ENCODE results near the gene SMCO4.
"Not testable (repeated sequence)": the region's sequence is repeated elsewhere in the genome, so short reads cannot be mapped to it uniquely, and the experiment has no call there.

The SMCO4 gene

DNA sequence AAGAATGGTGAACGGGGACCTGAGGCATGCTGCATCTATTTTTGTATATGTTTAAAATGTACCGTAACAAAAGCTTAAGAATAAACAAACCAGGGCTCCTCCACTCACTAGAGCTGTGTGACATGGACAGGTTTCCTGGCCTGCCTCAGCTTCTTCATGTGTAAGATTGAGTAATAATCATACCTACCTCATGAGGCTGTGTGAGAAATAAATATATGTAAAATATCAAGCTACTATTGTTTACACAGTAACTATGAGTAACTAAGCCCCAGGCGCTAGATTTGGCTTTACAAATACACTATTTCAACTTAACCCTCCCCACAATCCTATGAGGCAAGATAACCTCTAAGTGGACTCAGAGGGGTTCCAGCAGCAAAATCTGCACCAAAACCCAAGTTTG is 66.4 kb downstream of the SMCO4 start:
- DNase-seq (ENCODE audit: low read depth) = peak; percentile 75

DNA sequence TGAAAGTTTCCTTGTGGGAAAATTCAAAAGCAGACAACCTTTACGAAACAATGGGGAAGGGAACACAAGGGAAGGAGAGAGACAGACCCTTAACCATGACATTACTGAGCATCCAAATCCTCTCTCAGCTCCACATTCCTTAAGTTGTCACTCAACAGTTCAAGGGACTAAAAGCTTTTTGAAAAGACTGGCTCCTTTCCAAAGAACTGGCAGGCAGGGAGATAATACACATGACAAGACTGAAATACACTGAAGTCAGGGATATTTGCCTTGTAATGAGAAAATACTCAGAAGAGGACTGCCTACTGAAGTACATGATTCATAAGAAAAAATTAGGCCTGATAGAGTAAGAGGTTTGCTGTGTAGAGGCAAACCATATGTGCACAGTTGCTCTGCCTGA is 69.1 kb downstream of the SMCO4 start:
- no peak for DNase-seq (ENCODE audit: low read depth)

DNA sequence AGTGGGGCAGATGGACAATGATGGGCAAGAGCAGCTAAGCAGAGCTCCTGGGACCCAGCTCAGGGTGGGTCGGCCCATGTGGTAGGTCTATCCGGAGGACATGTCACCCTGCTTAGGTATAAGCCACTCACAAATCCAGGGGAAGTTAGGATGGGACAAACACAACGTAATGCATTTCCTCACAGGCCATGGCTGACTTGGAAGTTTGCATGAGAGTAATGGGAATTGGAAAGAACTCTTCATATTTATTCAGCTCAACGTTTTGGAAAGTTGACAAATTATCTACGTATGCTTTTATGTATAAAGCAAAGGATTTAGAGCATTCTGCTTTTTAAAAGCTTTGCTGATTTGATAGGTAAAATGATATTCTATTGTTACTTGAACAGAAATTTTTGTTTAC is 74.9 kb downstream of the SMCO4 start:
- DNase-seq (ENCODE audit: low read depth) = no peak

DNA sequence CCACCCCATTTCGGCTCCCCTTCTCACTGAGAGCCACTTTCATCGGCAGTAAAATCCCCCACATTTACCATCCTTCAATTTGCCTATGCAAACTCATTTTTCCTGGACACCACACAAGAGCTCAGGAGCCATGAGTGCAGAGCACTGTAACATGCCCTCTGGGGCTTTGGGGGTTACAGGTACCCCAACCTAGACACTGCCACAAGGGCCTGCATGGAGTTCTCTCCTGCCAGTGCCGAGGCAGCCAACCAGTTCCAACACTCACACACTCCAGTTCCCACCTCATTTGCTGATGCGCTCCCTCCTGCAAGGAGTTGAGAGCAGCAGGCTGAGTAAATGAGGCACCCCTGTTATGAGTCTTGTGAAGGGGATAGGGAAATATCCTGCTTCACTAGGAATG is 76.1 kb downstream of the SMCO4 start:
- no peak for DNase-seq (ENCODE audit: low read depth)

DNA sequence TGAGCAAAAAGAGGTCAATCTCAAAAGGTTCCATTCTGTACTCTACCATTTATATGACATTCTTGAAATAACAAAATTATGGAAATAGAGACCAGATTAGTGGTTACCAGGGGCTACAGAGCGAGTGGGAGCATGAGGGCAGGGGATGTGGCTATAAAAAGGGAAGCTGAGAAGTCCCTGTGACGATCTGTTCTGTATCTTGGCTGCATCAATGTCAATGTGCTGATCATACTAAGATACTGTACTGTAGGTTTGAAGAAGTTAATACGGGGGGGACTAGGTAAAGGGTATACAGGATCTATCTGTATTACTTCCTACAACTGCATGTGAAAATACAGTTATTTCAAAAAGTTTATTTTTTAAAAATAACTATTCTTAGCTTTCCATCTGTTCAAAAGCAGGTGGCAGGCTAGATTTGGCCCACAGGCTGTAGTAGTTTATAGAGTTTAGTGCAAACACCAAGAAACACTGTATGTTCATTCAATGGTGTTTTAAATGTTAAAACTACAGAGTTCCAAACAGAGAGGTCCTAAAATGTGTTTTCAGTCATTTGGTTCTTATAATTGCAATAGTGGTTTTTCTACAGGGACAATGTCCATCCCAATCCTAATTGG is 78.2 kb downstream of the SMCO4 start:
- DNase-seq (ENCODE audit: low read depth) = no peak

DNA sequence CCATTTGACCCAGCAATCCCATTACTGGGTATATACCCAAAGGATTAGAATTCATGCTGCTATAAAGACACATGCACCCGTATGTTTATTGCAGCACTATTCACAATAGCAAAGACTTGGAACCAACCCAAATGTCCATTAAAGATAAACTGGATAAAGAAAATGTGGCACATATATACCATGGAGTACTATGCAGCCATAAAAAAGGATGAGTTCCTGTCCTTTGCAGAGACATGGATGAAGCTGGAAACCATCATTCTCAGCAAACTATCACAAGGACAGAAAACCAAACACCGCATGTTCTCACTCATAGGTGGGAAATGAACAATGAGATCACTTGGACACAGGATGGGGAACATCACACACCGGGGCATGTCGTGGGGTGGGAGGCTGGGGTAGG is 79.5 kb downstream of the SMCO4 start:
- DNase-seq (ENCODE audit: low read depth) = not testable (repeated sequence)

DNA sequence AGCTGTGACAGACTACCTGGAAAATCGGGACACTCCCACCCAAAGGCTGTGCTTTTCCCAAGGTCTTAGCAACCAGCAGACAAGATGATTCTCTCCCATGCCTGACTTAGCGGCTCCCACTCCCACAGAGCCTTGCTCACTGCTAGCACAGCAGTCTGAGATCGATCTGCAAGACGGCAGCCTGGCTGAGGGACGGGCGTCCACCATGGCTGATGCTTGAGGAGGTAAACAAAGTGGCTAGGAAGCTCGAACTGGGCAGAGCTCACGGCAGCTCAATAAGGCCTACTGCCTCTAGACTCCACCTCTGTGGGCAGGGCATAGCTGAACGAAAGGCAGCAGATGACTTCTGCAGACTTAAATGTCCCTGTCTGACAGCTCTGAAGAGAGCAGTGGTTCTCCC is 84.9 kb downstream of the SMCO4 start:
- no peak for DNase-seq (ENCODE audit: low read depth)

DNA sequence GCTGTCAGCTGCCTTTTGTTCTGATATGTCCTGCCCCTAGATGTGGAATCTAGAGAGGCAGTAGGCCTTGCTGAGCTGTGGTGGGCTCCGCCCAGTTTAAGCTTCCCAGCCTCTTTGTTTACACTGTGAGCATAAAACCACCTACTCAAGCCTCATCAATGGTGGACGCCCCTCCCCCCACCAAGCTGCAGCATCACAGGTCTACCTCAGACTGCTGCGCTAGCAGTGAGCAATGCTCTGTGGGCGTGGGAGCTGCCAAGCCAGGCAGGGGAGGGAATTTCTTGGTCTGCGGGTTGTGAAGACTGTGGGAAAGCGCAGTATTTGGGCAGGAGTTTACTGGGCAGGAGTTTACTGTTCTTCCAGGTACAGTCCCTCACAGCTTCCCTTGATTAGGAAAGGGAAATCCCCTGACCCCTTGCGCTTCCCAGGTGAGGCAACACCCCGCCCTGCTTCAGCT is 98.5 kb downstream of the SMCO4 start:
- no peak for DNase-seq (ENCODE audit: low read depth)

DNA sequence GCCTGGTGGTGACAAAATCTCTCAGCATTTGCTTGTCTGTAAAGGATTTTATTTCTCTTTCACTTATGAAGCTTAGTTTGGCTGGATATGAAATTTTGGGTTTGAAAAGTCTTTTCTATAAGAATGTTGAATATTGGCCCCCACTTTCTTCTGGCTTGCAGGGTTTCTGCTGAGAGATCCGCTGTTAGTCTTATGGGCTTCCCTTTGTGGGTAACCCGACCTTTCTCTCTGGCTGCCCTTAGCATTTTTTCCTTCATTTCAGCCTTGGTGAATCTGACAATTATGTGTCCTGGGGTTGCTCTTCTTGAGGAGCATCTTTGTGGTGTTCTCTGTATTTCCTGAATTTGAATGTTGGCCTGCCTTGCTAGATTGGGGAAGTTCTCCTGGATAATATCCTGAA is 100.0 kb downstream of the SMCO4 start:
- DNase-seq (ENCODE audit: low read depth) = not testable (repeated sequence)

DNA sequence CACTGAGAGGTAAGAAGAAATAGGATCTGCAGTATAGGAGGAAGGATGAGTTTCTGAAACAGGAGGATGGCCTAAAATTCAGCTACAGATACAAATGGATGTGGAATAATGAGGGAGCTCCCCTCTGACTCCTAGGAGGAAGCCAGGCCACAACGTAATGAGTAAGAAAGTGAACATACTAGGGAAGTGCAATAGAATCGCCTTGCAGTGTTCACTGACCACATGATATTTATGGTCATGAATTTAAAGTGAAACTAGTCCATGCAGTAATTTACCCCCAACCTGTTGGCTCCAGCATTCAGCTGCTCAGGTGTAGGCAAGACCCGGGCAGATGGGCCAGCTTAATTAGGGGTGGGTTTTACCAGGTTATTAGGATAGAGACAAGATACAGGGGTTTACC is 110.9 kb downstream of the SMCO4 start:
- no peak for DNase-seq (ENCODE audit: low read depth)
